ENCODE data around the gene HTN1.
"Not testable (repeated sequence)": the region's sequence is repeated elsewhere in the genome, so short reads cannot be mapped to it uniquely, and the experiment has no call there.

Gene HTN1

GRCh38 chr4:70050138-70050537, at the start of gene HTN1:
TSS of gene HTN1 (plus strand) at chr4:70050438. CDS start at chr4:70053077, 2,639 bp downstream.
- H3K4me3 ChIP-seq (ENCODE audit: low read depth, low read length) = not testable (repeated sequence)

- no peak overlapping the region for H3K4me3 ChIP-seq (ENCODE audit: low read depth, low read length)
- no peak for TF ChIP-seq CTCF (IDR thresholded peaks at IDR 0.05; ENCODE audit: borderline replicate concordance, insufficient read depth, low read depth, low read length)
Observed at GRCh38 chr4:70000711-70001110, 49.5 kb upstream of the HTN1 start.

GRCh38 chr4:70002507-70002906, 47.7 kb upstream of the HTN1 start:
- H3K4me3 ChIP-seq (ENCODE audit: low read depth, low read length) = no peak overlapping the region
- TF ChIP-seq CTCF (IDR thresholded peaks at IDR 0.05; ENCODE audit: borderline replicate concordance, insufficient read depth, low read depth, low read length) = no peak

- TF ChIP-seq CTCF (IDR thresholded peaks at IDR 0.05; ENCODE audit: borderline replicate concordance, insufficient read depth, low read depth, low read length) = no peak
Observed at GRCh38 chr4:70008771-70009170, 41.5 kb upstream of the HTN1 start.

GRCh38 chr4:70019006-70019405, 31.2 kb upstream of the HTN1 start:
- not testable (repeated sequence) for H3K4me3 ChIP-seq (ENCODE audit: low read depth, low read length)

More at GRCh38 chr4:70008771-70009170, 41.5 kb upstream of the HTN1 start:
- no peak overlapping the region for H3K4me3 ChIP-seq (ENCODE audit: low read depth, low read length)

GRCh38 chr4:70023218-70023617, 27.0 kb upstream of the HTN1 start:
- no peak for TF ChIP-seq CTCF (IDR thresholded peaks at IDR 0.05; ENCODE audit: borderline replicate concordance, insufficient read depth, low read depth, low read length)
- H3K4me3 ChIP-seq (ENCODE audit: low read depth, low read length) = no peak overlapping the region

GRCh38 chr4:70027011-70027410, 23.2 kb upstream of the HTN1 start:
- TF ChIP-seq CTCF (IDR thresholded peaks at IDR 0.05; ENCODE audit: borderline replicate concordance, insufficient read depth, low read depth, low read length) = no peak
- no peak overlapping the region for H3K4me3 ChIP-seq (ENCODE audit: low read depth, low read length)

GRCh38 chr4:70028159-70028558, 22.1 kb upstream of the HTN1 start, which contains the start of gene HTN3:
TSS of gene HTN3 (plus strand) at chr4:70028459. CDS start at chr4:70030741, 2,282 bp downstream.
- H3K4me3 ChIP-seq (ENCODE audit: low read depth, low read length) = not testable (repeated sequence)

- H3K4me3 ChIP-seq (ENCODE audit: low read depth, low read length) = not testable (repeated sequence)
Observed at GRCh38 chr4:70037559-70037958, 12.7 kb upstream of the HTN1 start.

GRCh38 chr4:70039928-70040327, 10.3 kb upstream of the HTN1 start:
- H3K4me3 ChIP-seq (ENCODE audit: low read depth, low read length) = not testable (repeated sequence)
